Measurements from ENCODE around the gene OR2L2. TPM values are rescaled to one million over a fixed set of nuclear protein-coding genes. Genes with fewer than 3 reads are reported as not detected.

OR2L2 gene
- total RNA-seq, 1 donor: not detected

GRCh38 chr1:248015803-248016202, 14.1 kb upstream of the OR2L2 start:
- no peak for TF ChIP-seq CTCF (IDR thresholded peaks at IDR 0.05; ENCODE audit: insufficient read depth, low read length)
- no peak for DNase-seq (ENCODE audit: low read depth)
- H3K4me3 ChIP-seq (ENCODE audit: low read depth, low read length): no peak overlapping the region

- H3K4me3 ChIP-seq (ENCODE audit: low read depth, low read length): no peak overlapping the region
- no peak for DNase-seq (ENCODE audit: low read depth)
- TF ChIP-seq CTCF (IDR thresholded peaks at IDR 0.05; ENCODE audit: insufficient read depth, low read length): no peak
Measured at GRCh38 chr1:248045209-248045608, 15.3 kb downstream of the OR2L2 start.

GRCh38 chr1:248046536-248046935, 16.7 kb downstream of the OR2L2 start, which contains the start of gene OR2L3:
TSS of gene OR2L3 (plus strand) at chr1:248046836. CDS start at chr1:248060682, 13,846 bp downstream.
- TF ChIP-seq CTCF (IDR thresholded peaks at IDR 0.05; ENCODE audit: insufficient read depth, low read length): no peak
- no peak for DNase-seq (ENCODE audit: low read depth)
- H3K4me3 ChIP-seq (ENCODE audit: low read depth, low read length): no peak within 1 kb of the TSS

GRCh38 chr1:248047008-248047407, 17.1 kb downstream of the OR2L2 start:
- no peak for DNase-seq (ENCODE audit: low read depth)
- no peak overlapping the region for H3K4me3 ChIP-seq (ENCODE audit: low read depth, low read length)
- no peak for TF ChIP-seq CTCF (IDR thresholded peaks at IDR 0.05; ENCODE audit: insufficient read depth, low read length)

- no peak for DNase-seq (ENCODE audit: low read depth)
- no peak for TF ChIP-seq CTCF (IDR thresholded peaks at IDR 0.05; ENCODE audit: insufficient read depth, low read length)
- no peak overlapping the region for H3K4me3 ChIP-seq (ENCODE audit: low read depth, low read length)
Measured at GRCh38 chr1:248054671-248055070, 24.8 kb downstream of the OR2L2 start.

GRCh38 chr1:248055261-248055660, 25.4 kb downstream of the OR2L2 start:
- H3K4me3 ChIP-seq (ENCODE audit: low read depth, low read length): no peak overlapping the region
- TF ChIP-seq CTCF (IDR thresholded peaks at IDR 0.05; ENCODE audit: insufficient read depth, low read length): no peak
- no peak for DNase-seq (ENCODE audit: low read depth)

GRCh38 chr1:248065071-248065470, 35.2 kb downstream of the OR2L2 start:
- TF ChIP-seq CTCF (IDR thresholded peaks at IDR 0.05; ENCODE audit: insufficient read depth, low read length): no peak
- DNase-seq (ENCODE audit: low read depth): no peak
- H3K4me3 ChIP-seq (ENCODE audit: low read depth, low read length): no peak overlapping the region

Data from fibroblast of the aortic adventitia (primary cell).